Measurements from ENCODE around the gene MARCHF10. TPM values are rescaled to one million over a fixed set of nuclear protein-coding genes. Genes with fewer than 3 reads are reported as not detected.

The MARCHF10 gene
- total RNA-seq, 2 donors from 2014 or later, result under 0.01 TPM; not detected in 1

- DNase-seq, result no peak
- 77 to 81% methylated on average over 8 to 19 of the region's 19 CpGs for WGBS, 2 donors
- intact Hi-C loops (cut with DNase I), result no loop called here
- no peak overlapping the region for H3K4me3 ChIP-seq
- H3K27ac ChIP-seq, result no peak overlapping the region
- H3K4me1 ChIP-seq, result no peaks in the 10 kb centered on the region
- no peaks in the 10 kb centered on the region for H3K36me3 ChIP-seq (replicated peaks in 1 of 2; ENCODE audit: insufficient read depth in 1 of 2, low read depth in 2 of 2)
- TF ChIP-seq POLR2A (IDR thresholded peaks at IDR 0.05) (no peak), CTCF (IDR thresholded peaks at IDR 0.05) (no peak)
- no peak for ATAC-seq
- H3K9me3 ChIP-seq, result no peaks in the 10 kb centered on the region
- no peaks in the 10 kb centered on the region for H3K27me3 ChIP-seq
These were observed 117.8 kb downstream of the MARCHF10 start for GRCh38 chr17:62690168-62690897.

GRCh38 chr17:62689441-62690167 lies 118.5 kb downstream of the MARCHF10 start:
- WGBS, 2 donors, result 83 to 85% methylated on average over 28 to 30 of the region's 37 CpGs
- DNase-seq (no peak), ATAC-seq (no peak)
- Histone ChIP-seq H3K4me1 (no peaks in the 10 kb centered on the region), H3K4me3 (no peak overlapping the region), H3K27ac (no peak overlapping the region), H3K36me3 (replicated peaks in 1 of 2; ENCODE audit: insufficient read depth in 1 of 2, low read depth in 2 of 2) (no peaks in the 10 kb centered on the region), H3K9me3 (no peaks in the 10 kb centered on the region), H3K27me3 (no peaks in the 10 kb centered on the region)
- TF ChIP-seq POLR2A (IDR thresholded peaks at IDR 0.05) (no peak), CTCF (IDR thresholded peaks at IDR 0.05) (no peak)
- intact Hi-C loops (cut with DNase I), result no loop called here

GRCh38 chr17:62688398-62689160 lies 119.5 kb downstream of the MARCHF10 start:
- WGBS, 2 donors, result 0 to 60% methylated on average over 1 to 11 of the region's 11 CpGs
- Histone ChIP-seq H3K4me3 (no peak overlapping the region), H3K27me3 (no peaks in the 10 kb centered on the region), H3K9me3 (no peaks in the 10 kb centered on the region), H3K4me1 (no peaks in the 10 kb centered on the region), H3K36me3 (replicated peaks in 1 of 2; ENCODE audit: insufficient read depth in 1 of 2, low read depth in 2 of 2) (no peaks in the 10 kb centered on the region), H3K27ac (no peak overlapping the region)
- ATAC-seq, result peak; percentile 63
- intact Hi-C loops (cut with DNase I), result no loop called here
- DNase-seq, result peak in 3 of 4 donors; percentile 33 to 44 (median 43)
- TF ChIP-seq POLR2A (IDR thresholded peaks at IDR 0.05) (no peak), CTCF (IDR thresholded peaks at IDR 0.05) (no peak)

- ATAC-seq (no peak), DNase-seq (no peak)
- Histone ChIP-seq H3K9me3 (no peaks in the 10 kb centered on the region), H3K27ac (no peak overlapping the region), H3K4me3 (no peak overlapping the region), H3K27me3 (no peaks in the 10 kb centered on the region), H3K4me1 (no peaks in the 10 kb centered on the region), H3K36me3 (replicated peaks in 1 of 2; ENCODE audit: insufficient read depth in 1 of 2, low read depth in 2 of 2) (no peaks in the 10 kb centered on the region)
- WGBS, 2 donors, result 65 to 80% methylated on average over 1 to 4 of the region's 4 CpGs
- intact Hi-C loops (cut with DNase I), result no loop called here
- TF ChIP-seq CTCF (IDR thresholded peaks at IDR 0.05) (no peak), POLR2A (IDR thresholded peaks at IDR 0.05) (no peak)
These were observed 120.1 kb downstream of the MARCHF10 start for GRCh38 chr17:62687997-62688396.
